Activated T-cell treated with anti-CD3 and anti-CD28 coated beads for 1 hour (primary cell): ENCODE data around the gene NHLRC1.

Experiments
- DNase-seq: peaks from one replicate; pipeline ENCODE4 v3.0.0-alpha.2; 2020; ENCODE audit warnings: low read depth

Gene NHLRC1

DNA sequence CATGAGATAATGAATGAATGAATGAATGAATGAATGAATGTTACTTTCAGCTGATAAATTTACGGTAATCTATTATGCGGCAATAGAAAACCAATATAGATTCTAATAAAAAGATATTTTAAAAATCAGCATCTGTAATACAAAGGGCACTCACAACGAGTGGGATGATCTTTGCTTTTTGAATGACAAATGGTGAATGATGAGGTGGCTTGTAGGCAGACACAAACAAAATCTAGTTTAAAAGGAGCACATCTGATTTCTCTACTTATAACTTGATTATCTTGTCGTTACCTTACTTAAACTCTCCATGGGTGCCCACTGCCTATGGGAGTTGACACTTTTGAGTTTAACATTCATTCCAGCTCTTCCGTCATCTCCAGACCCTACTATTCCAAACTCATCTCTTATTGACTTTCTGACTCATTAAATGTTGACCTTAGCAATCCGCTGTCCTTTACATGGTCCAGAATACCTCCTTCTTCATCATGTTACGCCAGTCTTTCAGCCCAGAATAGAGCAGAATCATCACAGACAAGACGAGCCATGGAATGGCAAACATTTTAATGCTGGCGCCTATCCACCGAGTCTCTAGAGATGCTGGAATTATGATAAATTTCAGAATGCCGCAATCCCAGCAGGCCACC, 41.3 kb downstream of the NHLRC1 start:
- no peak for DNase-seq

DNA sequence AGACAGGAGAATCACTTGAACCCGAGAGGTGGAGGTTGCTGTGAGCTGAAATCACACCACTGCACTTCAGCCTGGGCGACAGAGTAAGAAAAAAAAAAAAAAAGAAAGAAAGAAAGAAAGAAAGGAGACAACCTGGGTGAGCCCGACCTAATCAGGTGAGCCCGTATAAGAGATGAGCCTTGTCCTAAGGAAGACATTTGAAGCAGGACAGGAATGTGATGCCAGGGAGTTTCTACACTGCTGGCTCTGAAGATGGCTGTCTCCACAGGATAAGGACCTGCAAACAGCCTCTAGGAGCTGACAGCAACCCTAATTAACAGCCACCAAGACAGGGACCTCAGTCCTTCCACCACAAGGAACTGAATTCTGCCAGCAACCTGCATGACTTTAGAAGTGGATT, 41.9 kb downstream of the NHLRC1 start:
- DNase-seq: no peak

GRCh38 chr6:18078866-18079265, 43.6 kb downstream of the NHLRC1 start:
- no peak for DNase-seq

- no peak for DNase-seq
Measured at GRCh38 chr6:18076231-18076630, 46.2 kb downstream of the NHLRC1 start.

- no peak for DNase-seq
Measured at GRCh38 chr6:18072841-18073240, 49.6 kb downstream of the NHLRC1 start.

DNA sequence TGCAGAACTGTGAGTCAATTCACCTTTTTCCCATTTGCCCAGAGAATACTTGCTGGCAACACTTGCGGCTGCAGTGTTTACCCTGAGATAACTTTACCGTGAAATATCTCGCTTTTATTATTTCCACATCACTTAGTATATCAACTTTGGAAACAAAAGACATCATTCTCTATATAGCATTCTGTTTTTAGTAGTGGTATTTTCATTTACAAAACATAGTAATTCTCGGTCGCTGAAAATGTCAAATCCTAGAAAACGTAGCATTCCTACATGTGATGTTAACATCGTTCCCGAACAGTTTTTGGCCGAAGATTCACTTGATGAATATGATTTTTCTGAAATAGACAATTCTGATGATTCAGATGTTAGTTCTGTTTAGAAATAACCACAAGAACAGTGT, 52.0 kb downstream of the NHLRC1 start:
- DNase-seq: no peak
